Suppressor macrophage treated with lipopolysaccharide for 4 hours (primary cell): Measurements from ENCODE around the gene MRPL2.
"Not testable (repeated sequence)": the region's sequence is repeated elsewhere in the genome, so short reads cannot be mapped to it uniquely, and the experiment has no call there.

Experiments used
- DNase-seq: peaks from one replicate; pipeline ENCODE4 v3.0.0-alpha.2; 2020

The MRPL2 gene

DNA sequence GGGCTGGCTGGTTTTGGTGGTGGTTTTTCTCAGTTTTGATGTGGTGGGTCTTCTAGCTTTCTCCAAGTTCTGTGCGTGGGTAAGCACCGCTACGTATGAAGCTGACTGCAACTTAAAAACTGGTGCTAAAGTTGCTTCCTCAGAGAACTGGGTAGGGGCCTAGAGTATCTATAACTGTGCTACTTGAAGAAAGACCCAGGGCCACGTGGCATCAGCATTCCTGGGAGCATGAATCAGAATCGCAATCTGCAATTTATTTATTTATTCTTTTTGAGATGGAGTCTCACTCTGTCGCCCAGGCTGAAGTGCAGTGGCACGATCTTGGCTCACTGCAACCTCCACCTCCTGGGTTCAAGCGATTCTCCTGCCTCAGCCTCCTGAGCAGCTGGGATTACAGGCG, 22.7 kb upstream of the MRPL2 start:
- DNase-seq, result not testable (repeated sequence)

DNA sequence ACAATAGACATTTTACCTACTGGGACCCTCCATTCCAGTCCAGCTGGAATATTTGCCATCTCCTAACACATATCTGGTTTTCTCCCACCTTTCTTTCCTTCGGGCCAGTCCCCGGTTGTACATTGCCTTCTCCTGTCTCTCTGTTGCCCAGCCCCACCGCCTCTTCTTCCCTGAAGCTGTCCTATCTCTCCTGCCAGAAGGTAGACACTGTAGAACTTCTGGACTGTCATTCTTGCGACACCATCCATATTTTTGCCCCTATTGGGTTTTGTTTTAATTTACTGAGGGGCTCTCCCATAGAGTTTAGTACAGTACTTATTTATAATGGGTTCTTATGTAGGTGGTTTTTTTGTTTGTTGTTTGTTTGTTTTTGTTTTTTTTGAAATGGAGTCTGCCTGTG, 21.8 kb upstream of the MRPL2 start:
- DNase-seq, result no peak

DNA sequence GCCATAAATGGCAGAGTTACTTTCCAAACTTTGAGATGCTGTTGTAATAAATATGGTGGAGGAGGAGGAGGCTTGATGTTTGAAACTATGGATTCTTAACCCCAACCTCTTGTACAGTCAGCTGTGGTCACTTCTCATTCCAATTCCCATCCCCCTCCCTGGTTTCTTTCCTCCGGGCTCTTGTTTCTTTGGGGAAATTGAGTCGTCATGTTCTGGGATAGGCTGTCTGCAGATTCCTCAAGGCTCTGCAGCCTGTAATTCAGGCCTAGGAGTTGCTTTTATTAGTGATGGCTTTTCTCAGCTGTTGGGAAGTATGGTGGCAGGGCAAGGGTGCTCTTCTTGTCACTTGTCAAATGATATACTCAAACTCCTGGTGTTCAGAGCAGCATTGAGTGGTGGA, 19.5 kb upstream of the MRPL2 start:
- DNase-seq, result no peak

DNA sequence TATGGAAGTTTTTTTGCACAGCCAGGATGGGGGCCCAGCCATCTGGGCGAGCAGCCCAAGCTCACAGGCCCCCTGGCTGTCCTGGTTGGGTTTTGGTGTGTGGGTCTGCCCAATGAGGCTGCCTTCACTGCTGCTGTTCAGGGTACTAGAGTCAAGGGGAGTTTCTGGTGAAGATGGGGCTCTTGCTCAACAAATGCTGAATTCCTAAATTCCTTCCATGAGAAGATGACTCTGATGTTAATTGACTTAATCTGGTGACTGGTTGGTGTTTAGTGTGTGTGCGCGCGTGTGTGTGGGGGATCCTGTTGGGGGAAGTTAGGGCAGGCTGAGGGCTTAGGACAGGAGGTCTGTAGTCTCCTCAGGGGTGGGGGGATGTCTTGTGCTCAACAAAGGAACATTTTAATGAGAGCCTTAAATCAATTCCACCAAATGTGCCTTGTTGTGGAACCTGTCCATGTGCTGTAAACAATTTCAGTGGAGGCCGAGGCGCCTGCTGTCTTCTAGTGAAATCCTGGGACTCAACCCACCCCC, 18.8 kb upstream of the MRPL2 start:
- DNase-seq, result no peak

DNA sequence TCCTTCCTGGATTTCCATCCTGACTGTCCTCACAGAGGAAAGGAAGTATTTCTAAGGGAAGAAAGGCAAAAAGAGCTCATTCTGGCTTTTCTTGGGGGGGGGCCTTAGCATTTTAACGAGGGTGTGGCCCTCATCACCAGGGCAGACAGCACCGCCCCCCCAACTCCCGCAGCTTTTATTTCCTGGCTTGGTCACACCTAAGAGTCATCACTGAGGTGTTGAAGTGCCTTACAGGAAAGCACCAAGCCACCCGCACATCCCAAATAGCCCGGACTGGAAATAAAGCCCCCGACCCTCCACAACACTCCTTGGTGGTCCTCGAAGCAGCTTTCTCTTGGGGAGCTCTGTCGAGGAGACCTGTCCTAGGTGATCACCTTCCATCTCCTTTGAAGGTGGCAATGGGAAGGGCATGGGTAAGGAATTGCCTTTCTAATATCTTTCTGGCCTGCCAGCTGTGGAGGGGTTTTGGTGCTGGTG, 18.1 kb upstream of the MRPL2 start:
- no peak for DNase-seq

DNA sequence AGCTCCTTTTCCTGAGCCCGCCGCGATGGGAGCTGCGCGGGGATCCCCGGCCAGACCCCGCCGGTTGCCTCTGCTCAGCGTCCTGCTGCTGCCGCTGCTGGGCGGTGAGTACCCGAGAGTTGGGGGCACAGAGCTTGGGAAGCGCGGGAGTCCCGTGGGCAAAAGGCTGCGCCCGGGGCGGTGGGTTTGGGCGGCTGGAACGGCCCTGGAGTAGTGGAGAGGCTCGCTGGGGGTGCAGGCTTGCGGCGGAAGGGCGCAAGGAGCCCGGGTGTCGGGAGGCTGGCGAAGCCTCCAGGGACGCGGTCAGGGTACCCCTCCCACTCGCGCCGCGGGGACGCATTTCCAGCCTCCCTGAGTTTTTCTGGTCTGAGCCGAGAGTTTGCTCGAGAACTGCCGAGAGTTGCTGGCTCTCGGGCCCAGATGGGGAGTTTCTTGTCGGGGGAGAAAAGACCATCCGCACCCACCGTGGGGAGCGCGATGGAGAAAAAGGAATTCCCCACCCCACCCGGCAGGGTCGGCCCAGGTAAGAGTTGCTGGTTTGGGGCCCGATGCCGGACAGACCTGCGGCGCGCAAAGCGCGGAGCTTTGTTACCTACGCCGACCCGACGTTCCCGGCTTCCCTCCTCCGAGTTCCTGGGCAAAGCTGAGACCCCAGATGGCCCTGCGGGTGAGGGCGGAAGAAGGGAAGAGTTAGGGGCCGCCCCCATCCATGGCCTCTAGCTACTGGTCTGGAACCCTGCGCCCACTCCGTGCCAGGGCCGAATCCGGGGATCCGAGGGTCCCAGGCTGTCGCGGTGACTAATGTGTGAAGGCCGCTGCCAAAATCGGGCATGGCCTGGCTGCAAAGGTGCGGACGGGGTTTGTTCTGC, 17.5 kb upstream of the MRPL2 start:
- no peak for DNase-seq

DNA sequence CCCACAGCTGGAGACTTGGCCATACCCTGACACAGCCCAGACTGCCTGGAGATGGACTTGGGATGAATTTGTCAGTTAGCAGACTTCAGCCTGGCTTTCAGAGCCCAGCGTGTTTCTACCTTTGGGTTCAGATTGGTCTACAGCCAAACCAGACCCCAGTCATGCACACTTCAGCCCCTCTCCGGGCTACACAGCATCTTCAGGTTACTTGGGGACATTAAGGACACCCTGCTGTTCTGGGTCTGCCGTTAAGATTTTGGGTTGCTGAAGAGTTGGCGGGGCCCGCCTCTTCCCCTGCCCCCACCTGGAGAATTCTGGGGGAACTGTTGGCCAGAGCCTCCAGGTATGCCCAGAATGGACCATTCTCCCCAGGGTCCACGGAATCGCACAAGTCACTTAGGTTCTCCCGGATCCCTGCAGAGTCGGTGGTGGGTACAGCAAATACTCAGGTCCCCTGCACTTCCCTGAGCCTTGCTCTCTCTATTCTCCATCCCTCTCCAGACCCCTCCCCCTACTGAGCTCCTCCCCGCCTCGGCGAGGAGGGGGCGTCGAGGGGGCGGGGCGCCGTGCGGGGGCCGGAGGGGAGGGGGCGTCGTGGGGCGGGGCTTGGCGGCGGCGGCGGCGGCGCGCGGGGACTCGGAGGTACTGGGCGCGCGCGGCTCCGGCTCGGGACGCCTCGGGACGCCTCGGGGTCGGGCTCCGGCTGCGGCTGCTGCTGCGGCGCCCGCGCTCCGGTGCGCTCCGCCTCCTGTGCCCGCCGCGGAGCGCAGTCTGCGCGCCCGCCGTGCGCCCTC, 16.6 kb upstream of the MRPL2 start, which contains the start of gene PTK7:
Gene PTK7 (plus strand): TSS at position 645 of the 794 bp plus-strand sequence. CDS start 175 bp downstream, outside the sequence.
- DNase-seq, result no peak

DNA sequence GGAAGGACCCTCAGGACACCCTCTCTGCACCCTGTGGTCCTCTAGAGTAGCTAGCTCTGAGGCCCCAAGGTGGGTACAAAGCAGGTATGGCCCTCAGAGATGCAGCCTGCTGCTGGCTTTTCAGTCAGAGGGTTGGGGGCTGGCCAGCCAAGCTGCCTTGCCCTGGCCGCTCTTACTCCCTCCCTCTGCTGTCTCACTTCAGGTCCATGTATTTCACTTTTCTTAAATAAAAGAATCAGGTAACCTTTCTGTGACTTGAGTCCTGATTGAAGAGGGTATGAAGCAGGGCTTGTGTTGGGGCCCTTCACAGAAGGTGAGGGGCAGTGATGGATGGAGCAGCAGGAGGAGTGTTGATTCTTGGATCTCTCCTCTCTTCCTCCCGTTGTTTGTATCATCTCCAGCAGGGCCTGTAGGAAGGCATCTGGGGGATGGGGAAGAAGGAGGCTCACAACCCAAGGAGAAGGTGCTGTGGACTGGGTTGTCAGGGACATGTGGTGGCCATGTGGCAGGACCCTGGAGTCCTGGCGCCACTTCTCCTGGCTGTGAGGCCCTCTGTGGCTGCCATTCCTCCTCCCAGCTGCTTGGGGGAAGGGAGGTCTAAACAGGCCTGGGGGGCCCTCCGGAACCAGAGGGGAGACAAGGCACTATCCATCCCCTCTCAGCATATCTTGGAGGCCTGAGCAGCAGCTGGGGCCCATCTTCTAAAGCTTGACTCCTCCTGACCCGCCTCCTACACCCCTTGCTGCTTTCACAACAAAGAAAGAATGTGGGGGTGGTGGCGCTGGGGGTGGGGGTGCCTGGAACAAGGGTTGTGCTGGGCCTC, 15.8 kb upstream of the MRPL2 start:
- DNase-seq, result no peak

DNA sequence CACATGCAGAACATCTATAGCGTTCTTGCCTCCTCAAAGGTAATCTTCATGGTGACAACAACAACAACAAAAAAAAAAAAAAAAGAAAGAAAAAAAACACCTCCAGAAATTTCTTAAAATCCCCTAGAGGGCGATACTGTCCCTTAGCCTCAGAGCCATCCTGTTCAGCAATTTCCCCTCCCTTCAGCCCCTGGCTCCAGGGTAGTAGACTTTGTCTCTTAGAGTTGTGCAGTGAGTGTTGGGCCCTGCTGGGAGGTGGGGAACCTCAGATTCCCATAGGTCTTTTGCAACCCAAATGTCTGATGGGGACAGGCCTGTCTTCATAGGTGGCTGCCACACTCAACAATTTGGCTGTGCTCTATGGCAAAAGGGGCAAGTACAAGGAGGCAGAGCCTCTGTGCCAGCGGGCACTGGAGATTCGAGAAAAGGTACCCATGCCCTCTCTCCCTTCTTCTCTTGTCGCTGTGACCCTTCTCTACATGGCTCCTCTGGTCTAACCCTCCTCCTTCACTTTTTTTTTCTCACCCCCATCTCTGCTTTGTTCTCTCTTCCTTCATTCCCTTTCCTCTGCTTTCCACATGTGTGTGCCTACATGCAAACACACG, 10.9 kb upstream of the MRPL2 start:
- peak; percentile 35 for DNase-seq

DNA sequence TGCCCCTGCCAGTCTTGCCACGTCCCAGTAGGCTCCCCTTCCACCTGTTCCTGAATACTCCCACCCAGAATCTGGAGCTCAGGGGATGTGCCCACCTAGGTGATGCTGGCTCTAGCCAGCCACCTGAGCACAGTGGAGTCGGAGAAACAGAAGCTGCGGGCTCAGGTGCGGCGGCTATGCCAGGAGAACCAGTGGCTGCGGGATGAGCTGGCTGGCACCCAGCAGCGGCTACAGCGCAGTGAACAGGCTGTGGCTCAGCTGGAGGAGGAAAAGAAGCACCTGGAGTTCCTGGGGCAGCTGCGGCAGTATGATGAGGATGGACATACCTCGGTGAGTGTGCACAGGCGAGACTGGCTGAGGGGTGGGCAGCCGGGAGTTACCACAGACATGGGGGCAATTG, 3.6 kb upstream of the MRPL2 start:
- no peak for DNase-seq

DNA sequence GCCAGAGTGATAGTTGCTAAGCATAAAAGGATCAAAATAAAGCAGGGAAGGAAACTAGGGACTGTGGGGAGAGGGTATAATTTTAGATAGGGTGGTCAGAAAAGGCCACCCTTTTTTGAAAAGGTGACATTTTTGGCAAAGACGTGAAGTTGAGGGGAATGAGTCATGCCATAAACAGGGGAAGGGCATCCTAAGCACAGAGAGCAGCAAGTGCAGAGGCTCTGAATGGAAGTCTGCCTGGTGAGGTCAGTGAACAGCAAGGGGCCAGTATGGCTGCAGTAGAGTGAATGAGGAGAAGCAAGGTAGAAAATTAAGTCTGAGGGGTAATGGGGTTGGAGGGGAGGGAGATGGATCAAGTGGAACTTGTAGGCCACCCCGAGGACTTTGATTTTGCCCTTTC, 2.6 kb upstream of the MRPL2 start:
- no peak for DNase-seq

DNA sequence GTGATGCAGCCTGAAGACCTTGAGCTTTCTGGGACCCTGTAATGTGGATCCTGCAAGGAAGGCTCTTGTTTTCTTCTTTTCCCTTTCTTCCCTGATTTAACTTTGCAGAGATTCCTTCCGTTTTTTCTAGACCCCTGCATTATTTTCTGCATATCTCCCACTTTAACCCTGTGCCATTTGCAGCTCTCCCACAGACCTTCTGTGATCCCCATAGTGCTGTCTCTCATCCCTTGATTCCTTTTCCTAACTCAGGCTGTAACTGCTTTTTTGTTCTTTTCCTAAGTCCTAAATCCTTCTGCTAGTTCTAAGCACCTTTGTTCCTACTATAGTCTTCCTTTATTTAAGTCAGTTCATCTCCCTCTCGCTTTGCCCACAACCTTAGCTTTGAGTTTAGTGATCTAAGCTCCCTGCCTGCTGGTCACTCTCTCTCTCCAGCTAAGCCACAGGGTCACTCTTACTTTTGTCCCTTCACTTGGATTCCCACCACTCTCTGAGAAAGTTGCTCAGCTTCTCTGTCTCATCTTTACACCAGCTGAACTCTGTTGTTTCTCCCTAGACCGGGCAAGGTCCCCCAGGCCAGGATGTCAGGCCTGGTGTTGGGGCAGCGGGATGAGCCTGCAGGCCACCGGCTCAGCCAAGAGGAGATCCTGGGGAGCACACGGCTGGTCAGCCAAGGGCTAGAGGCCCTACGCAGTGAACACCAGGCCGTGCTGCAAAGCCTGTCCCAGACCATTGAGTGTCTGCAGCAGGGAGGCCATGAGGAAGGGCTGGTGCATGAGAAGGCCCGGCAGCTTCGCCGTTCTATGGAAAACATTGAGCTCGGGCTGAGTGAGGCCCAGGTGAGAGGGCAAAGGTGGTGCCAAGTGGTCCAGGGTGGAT, 1.8 kb upstream of the MRPL2 start:
- DNase-seq, result no peak

DNA sequence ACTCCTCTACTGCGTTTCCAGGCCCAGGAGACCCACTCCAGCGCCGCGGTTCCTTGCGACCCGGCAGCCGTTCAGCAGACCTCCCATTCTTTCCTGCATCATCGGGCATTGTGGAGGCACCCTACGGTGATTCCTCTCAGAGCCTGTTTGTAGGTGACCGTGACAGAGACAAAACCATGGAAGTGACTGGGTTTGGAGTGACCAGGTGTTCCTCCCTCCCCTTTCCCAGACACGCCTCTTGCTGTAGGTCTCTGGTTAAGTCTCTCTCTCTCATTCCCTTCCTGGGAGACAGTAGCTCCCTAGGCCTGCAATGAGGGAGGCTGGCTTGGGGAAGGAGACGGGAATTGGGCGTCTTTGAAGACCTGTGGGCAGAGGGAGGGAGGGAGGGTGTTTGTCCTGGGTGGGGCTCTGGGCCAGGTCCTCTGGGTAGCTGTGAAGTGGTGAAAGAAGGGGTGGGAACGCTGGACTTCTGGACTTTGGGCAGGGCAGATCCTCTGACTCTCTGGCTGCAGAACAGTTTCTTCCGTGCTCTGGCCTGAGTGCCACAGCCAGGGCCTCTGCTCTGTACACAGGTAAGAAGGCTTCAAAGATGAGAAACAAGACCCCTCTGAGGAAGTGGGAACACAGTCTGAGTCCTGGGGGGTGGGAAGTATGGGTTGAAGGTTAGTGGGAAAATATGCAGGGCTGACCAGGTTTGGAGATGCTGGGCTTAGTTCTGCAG, 960 bp upstream of the MRPL2 start:
- DNase-seq, result no peak

DNA sequence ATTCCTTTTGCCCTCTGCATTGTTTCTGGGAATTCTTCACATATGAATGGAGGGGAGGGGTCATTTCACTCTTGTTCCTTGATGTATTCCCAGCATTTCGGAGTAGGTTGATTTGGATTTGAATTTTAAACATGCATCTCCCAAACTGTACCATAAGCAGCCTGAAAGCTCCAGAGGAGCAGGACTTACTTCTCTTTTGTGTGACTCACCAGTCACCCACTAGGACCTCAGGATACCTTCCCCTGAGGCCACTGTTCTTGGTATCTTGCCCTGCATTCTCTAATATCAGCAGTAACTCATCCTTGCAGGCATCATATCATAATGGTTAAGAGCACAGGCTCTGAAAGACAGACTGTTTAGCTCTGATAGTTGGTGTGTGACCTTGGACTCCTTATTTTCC, 703 bp downstream of the MRPL2 start:
- DNase-seq, result no peak

DNA sequence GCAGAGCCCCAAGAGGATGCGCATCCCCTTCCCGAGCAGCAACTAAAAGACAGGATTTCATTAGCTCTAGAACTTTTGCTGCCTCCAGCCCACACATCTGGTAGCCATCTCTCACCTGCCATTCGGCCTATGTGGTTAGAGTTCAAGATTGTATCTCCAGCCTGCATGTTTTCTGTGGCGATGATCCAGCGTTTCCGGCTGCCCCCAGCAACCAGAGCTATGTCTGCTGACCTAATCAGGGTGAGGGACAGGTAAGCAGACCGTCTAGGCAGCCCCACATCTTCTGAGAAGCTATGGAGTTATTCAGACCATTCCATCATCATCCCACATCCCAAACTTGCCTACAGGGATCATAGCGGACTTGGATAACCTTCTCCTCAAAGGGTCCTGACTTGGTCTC, 3.3 kb downstream of the MRPL2 start:
- no peak for DNase-seq

DNA sequence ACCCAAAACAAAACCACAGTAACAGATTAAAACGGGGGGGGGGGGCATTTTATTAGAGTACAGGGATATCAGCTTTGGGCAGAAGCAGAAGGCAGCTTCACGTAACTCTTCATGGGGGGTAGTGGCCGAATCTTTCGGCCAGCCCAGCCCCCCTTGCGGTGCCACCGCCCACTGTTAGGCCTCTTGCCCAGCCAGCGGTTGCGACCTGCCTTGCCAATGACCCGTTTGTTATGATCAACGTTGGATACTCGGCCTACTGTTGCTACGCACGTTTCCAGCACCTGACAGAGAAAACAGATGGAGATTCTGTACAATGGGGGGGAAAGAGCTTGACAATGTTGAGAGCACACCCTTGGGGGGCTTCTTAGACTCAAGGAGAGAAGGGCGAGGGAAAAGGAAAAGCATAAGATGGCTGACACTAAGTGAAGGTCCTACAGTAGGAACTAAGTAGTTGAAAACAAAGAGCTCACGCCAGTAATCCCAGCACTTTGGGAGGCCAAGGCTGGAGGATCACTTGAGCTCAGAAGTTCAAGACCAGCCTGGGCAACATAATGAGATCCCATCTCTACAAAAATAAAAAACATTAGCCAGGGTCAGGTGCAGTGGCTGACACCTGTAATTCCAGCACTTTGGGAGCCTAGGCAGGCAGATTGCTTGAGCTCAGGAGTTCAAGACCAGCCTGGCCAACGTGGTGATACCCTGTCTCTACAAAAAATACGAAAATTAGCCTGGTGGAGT, 4.9 kb downstream of the MRPL2 start:
- no peak for DNase-seq

DNA sequence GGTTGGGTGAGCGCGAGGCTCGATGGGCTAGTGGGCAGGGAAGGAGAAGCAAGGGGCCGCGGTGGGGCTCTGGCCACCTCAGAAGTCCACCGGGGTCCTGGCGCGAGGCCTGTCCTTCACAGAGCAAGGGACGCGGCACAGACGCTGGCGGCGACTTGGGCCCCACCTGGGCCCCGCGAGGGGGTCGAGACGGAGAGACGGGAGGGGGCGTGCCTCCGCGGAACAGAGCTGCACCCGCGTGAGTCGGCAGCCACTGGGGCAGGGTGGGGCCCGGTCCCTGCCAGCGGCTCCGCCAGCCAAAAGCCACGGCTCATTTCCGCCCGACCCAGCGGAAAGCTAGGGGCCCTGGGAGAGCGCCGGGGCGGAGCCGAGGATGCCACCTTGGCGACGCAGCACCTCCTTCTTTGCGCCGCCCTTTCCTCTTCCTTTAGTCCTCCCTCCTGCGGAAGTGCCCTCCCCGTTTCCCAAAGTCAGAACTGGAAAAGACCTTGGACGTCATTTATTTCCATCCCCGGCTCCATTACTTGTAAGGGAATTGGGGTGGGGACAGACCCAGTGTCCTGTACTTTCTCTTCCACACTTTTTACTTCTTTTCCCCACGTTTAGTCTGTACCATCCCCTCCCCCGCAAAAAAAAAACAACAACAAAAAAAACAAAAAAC, 5.6 kb downstream of the MRPL2 start, which contains the start of gene CUL7:
Gene CUL7 (minus strand): TSS at position 307 of the 661 bp plus-strand sequence. CDS start 1,063 bp downstream, outside the sequence.
- peak; percentile 95 for DNase-seq

DNA sequence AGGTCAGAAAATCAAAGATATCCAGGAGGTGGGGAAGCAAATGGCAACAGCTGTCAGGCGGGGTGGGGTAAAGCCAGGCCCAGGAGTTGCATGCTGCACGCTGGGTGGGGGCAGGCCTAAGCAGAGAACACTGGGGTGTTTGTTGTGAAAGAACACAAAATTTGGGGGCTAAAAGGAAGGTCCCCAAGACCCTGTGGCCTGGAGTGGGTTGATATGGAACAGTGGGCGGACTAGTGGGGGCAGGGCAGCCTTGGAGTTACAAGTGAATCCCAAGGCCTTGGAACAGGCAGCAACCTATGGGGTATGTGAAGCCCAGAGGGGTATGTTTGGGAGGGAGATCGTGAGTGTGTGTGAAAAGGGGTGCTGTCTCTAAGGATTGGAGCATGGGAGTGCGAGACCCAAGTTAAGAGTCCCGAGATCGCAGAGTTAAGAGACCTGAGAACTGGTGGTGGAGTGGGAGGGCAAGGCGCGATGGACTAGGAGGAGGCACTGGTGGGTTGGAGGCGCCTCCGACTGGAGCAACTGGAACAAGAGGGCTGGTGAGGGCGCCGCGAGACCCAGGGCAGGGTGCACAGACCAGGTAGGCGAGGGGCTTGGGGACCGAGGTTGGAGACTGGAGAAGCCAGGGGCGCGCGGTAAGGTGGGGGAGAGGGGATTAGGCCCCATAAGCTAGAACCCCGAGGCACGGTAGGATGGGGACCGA, 6.2 kb downstream of the MRPL2 start:
- no peak for DNase-seq
